Measurements from ENCODE around the gene LDLRAD4.

LDLRAD4 gene

GRCh38 chr18:13382366-13382953, 163.9 kb downstream of the LDLRAD4 start:
- H2BK12ac ChIP-seq (ENCODE audit: low read length in 2 of 2), result no peak overlapping the region
- 93% methylated on average over 7 of the region's 9 CpGs for WGBS
- H3K9me3 ChIP-seq (ENCODE audit: control insufficient read depth, low read length), result no peaks in the 10 kb centered on the region
- H3K14ac ChIP-seq (ENCODE audit: low read length in 2 of 2), result no peak overlapping the region
- DNase-seq, result peak; percentile 0
- no peaks in the 10 kb centered on the region for H3K79me1 ChIP-seq (replicated peaks; ENCODE audit: low read length, poor library complexity, severe bottlenecking)
- no peaks in the 10 kb centered on the region for H3K36me3 ChIP-seq (ENCODE audit: control insufficient read depth in 1 of 2, insufficient read depth in 2 of 2, low read depth in 1 of 2, low read length in 2 of 2)
- H2AFZ ChIP-seq (ENCODE audit: low read depth, low read length), result no peak overlapping the region
- H3K18ac ChIP-seq (ENCODE audit: low read depth in 1 of 2, low read length in 2 of 2), result no peak overlapping the region
- H3K4ac ChIP-seq (ENCODE audit: low read depth in 1 of 2, low read length in 2 of 2), result no peak overlapping the region
- no peak overlapping the region for H2AK5ac ChIP-seq (ENCODE audit: low read length, severe bottlenecking)
- H3K4me2 ChIP-seq (ENCODE audit: low read length, poor library complexity, severe bottlenecking), result no peak overlapping the region
- no peaks in the 10 kb centered on the region for H3K4me1 ChIP-seq (ENCODE audit: control insufficient read depth, insufficient read depth, low read depth, low read length)
- H2BK5ac ChIP-seq (ENCODE audit: low read depth, low read length, poor library complexity, severe bottlenecking), result no peak overlapping the region
- no peak overlapping the region for H2BK120ac ChIP-seq (ENCODE audit: low read depth, low read length)
- no peak overlapping the region for H2BK15ac ChIP-seq (ENCODE audit: low read depth, poor library complexity, severe bottlenecking)
- H4K91ac ChIP-seq (ENCODE audit: low read length), result no peak overlapping the region
- H4K8ac ChIP-seq (ENCODE audit: low read length), result no peak overlapping the region
- peak overlapping the region in 1 of 2 experiments; percentile 73 for H3K4me3 ChIP-seq (ENCODE audit: insufficient read depth in 1 of 2, low read depth in 1 of 2, low read length in 2 of 2)
- H3K23ac ChIP-seq (ENCODE audit: low read length in 2 of 2), result no peak overlapping the region
- H3K27me3 ChIP-seq (ENCODE audit: control insufficient read depth in 1 of 2, insufficient read depth in 1 of 2, low read length in 2 of 2), result no peaks in the 10 kb centered on the region
- H3K9ac ChIP-seq (ENCODE audit: low read length), result peak overlapping the region; percentile 98
- H3K27ac ChIP-seq (ENCODE audit: low read length, poor library complexity, severe bottlenecking), result no peak overlapping the region

- Histone ChIP-seq H2BK15ac (ENCODE audit: low read depth, poor library complexity, severe bottlenecking) (no peak overlapping the region), H3K36me3 (ENCODE audit: control insufficient read depth in 1 of 2, insufficient read depth in 2 of 2, low read depth in 1 of 2, low read length in 2 of 2) (no peaks in the 10 kb centered on the region), H3K4me1 (ENCODE audit: control insufficient read depth, insufficient read depth, low read depth, low read length) (no peaks in the 10 kb centered on the region), H3K79me1 (replicated peaks; ENCODE audit: low read length, poor library complexity, severe bottlenecking) (no peaks in the 10 kb centered on the region), H3K18ac (ENCODE audit: low read depth in 1 of 2, low read length in 2 of 2) (no peak overlapping the region), H3K14ac (ENCODE audit: low read length in 2 of 2) (no peak overlapping the region), H3K27ac (ENCODE audit: low read length, poor library complexity, severe bottlenecking) (no peak overlapping the region), H4K8ac (ENCODE audit: low read length) (no peak overlapping the region), H2BK120ac (ENCODE audit: low read depth, low read length) (no peak overlapping the region), H2AK5ac (ENCODE audit: low read length, severe bottlenecking) (no peak overlapping the region), H3K9ac (ENCODE audit: low read length) (peak overlapping the region; percentile 98), H4K91ac (ENCODE audit: low read length) (no peak overlapping the region), H3K27me3 (ENCODE audit: control insufficient read depth in 1 of 2, insufficient read depth in 1 of 2, low read length in 2 of 2) (no peaks in the 10 kb centered on the region), H3K9me3 (ENCODE audit: control insufficient read depth, low read length) (no peaks in the 10 kb centered on the region), H3K4me3 (ENCODE audit: insufficient read depth in 1 of 2, low read depth in 1 of 2, low read length in 2 of 2) (no peak overlapping the region), H2BK5ac (ENCODE audit: low read depth, low read length, poor library complexity, severe bottlenecking) (no peak overlapping the region), H3K4me2 (ENCODE audit: low read length, poor library complexity, severe bottlenecking) (no peak overlapping the region), H2AFZ (ENCODE audit: low read depth, low read length) (no peak overlapping the region), H3K4ac (ENCODE audit: low read depth in 1 of 2, low read length in 2 of 2) (no peak overlapping the region), H2BK12ac (ENCODE audit: low read length in 2 of 2) (no peak overlapping the region), H3K23ac (ENCODE audit: low read length in 2 of 2) (no peak overlapping the region)
- no peak for DNase-seq
- 84% methylated on average over 19 of the region's 19 CpGs for whole genome bisulfite sequencing
Observed at GRCh38 chr18:13382954-13383827, 164.6 kb downstream of the LDLRAD4 start.

GRCh38 chr18:13386891-13387801, 168.6 kb downstream of the LDLRAD4 start:
- 91% methylated on average over 40 of the region's 40 CpGs for WGBS
- no peak overlapping the region for H2BK12ac ChIP-seq (ENCODE audit: low read length in 2 of 2)
- H3K4me2 ChIP-seq (ENCODE audit: low read length, poor library complexity, severe bottlenecking), result no peak overlapping the region
- H4K8ac ChIP-seq (ENCODE audit: low read length), result no peak overlapping the region
- DNase-seq, result no peak
- no peak overlapping the region for H2BK120ac ChIP-seq (ENCODE audit: low read depth, low read length)
- no peak overlapping the region for H3K9ac ChIP-seq (ENCODE audit: low read length)
- H2BK15ac ChIP-seq (ENCODE audit: low read depth, poor library complexity, severe bottlenecking), result no peak overlapping the region
- no peaks in the 10 kb centered on the region for H3K9me3 ChIP-seq (ENCODE audit: control insufficient read depth, low read length)
- no peak overlapping the region for H3K23ac ChIP-seq (ENCODE audit: low read length in 2 of 2)
- H2AFZ ChIP-seq (ENCODE audit: low read depth, low read length), result no peak overlapping the region
- H3K4me3 ChIP-seq (ENCODE audit: insufficient read depth in 1 of 2, low read depth in 1 of 2, low read length in 2 of 2), result no peak overlapping the region
- H2AK5ac ChIP-seq (ENCODE audit: low read length, severe bottlenecking), result no peak overlapping the region
- no peaks in the 10 kb centered on the region for H3K79me1 ChIP-seq (replicated peaks; ENCODE audit: low read length, poor library complexity, severe bottlenecking)
- H3K4ac ChIP-seq (ENCODE audit: low read depth in 1 of 2, low read length in 2 of 2), result no peak overlapping the region
- H2BK5ac ChIP-seq (ENCODE audit: low read depth, low read length, poor library complexity, severe bottlenecking), result no peak overlapping the region
- H4K91ac ChIP-seq (ENCODE audit: low read length), result no peak overlapping the region
- no peaks in the 10 kb centered on the region for H3K4me1 ChIP-seq (ENCODE audit: control insufficient read depth, insufficient read depth, low read depth, low read length)
- H3K18ac ChIP-seq (ENCODE audit: low read depth in 1 of 2, low read length in 2 of 2), result no peak overlapping the region
- H3K27me3 ChIP-seq (ENCODE audit: control insufficient read depth in 1 of 2, insufficient read depth in 1 of 2, low read length in 2 of 2), result peaks cover 0 to 9% of the 10 kb centered on the region in 2 experiments
- no peak overlapping the region for H3K27ac ChIP-seq (ENCODE audit: low read length, poor library complexity, severe bottlenecking)
- no peaks in the 10 kb centered on the region for H3K36me3 ChIP-seq (ENCODE audit: control insufficient read depth in 1 of 2, insufficient read depth in 2 of 2, low read depth in 1 of 2, low read length in 2 of 2)
- no peak overlapping the region for H3K14ac ChIP-seq (ENCODE audit: low read length in 2 of 2)

All from mesenchymal stem cell (in vitro differentiated cells and primary cell).